H1 (cell line): ENCODE data around the gene ITSN1. TPM values are rescaled to one million over a fixed set of nuclear protein-coding genes. Genes with fewer than 3 reads are reported as not detected.

Experiments
- CTCF ChIA-PET: fragments of 300-600 bp; sonication (Branson Sonifier 250); formaldehyde crosslinking; loops from one replicate; lab custom pipeline; 2021; ENCODE audit not compliant: partially characterized antibody; lab: Charles Lee
- POLR2A ChIA-PET: fragments of 300-600 bp; sonication (Branson Sonifier 250); formaldehyde crosslinking; loops from one replicate; lab custom pipeline; 2021; ENCODE audit warnings: inconsistent platforms; ENCODE audit not compliant: partially characterized antibody; lab: Charles Lee
- DNase-seq, 2 experiments: peaks; one replicate each; pipeline versions ENCODE4 v3.0.0 to v3.0.0-alpha.2; 2010 to 2022; ENCODE audit warnings: low spot score in 2 of 2, low read depth in 1 of 2, mixed read lengths in 1 of 2
- FAIRE-seq: peaks from 2 replicates; lab custom pipeline; 2011; peaks lifted over from hg19 to GRCh38; lab: Jason Lieb, UNC
- H2AFZ ChIP-seq: 2 replicates; pipeline ENCODE4 v1.8.1; 2012; ENCODE audit warnings: low read length, inconsistent platforms
- H2AK5ac ChIP-seq: 2 replicates; pipeline ENCODE4 v1.6.1; 2013; ENCODE audit warnings: low read depth, low read length
- H2BK120ac ChIP-seq: replicated peaks from 2 replicates; pipeline ENCODE3; 2013; ENCODE audit warnings: low read depth, low read length, inconsistent platforms
- H2BK12ac ChIP-seq: 2 replicates; pipeline ENCODE4 v1.6.1; 2013; ENCODE audit warnings: low read depth, low read length
- H2BK15ac ChIP-seq: 2 replicates; pipeline ENCODE4 v1.6.1; 2013; ENCODE audit warnings: low read length
- H2BK20ac ChIP-seq: 2 replicates; pipeline ENCODE4 v1.6.1; 2013; ENCODE audit warnings: low read length
- H2BK5ac ChIP-seq: 2 replicates; pipeline ENCODE4 v1.6.1; 2013; ENCODE audit warnings: low read depth, low read length
- H3K14ac ChIP-seq: 2 replicates; pipeline ENCODE4 v1.6.1; 2013; ENCODE audit warnings: inconsistent platforms; ENCODE audit not compliant: insufficient read length
- H3K18ac ChIP-seq: 2 replicates; pipeline ENCODE4 v1.6.1; 2013; ENCODE audit warnings: low read length; ENCODE audit errors: extremely low read depth
- H3K23ac ChIP-seq: 2 replicates; pipeline ENCODE4 v1.6.1; 2013; ENCODE audit warnings: inconsistent platforms; ENCODE audit not compliant: insufficient read length
- H3K23me2 ChIP-seq: 2 replicates; pipeline ENCODE4 v1.6.1; 2013; ENCODE audit warnings: low read depth, low read length
- H3K27ac ChIP-seq: 2 replicates; pipeline ENCODE4 v1.6.1; 2011; ENCODE audit warnings: low read depth, low read length, inconsistent platforms
- H3K27me3 ChIP-seq, 4 experiments: replicated peaks in 1 of 4; 1 replicate in 1 of 4; 2 replicates in 3 of 4; pipeline versions ENCODE4 v1.6.1 to v1.8.1; 2011 to 2013; ENCODE audit warnings: low read length in 3 of 4, mild to moderate bottlenecking in 3 of 4, inconsistent platforms in 2 of 4, mixed read lengths in 2 of 4, moderate library complexity in 1 of 4; ENCODE audit not compliant: control insufficient read depth in 3 of 4, insufficient read depth in 3 of 4; ENCODE audit errors: extremely low read depth in 1 of 4
- H3K36me3 ChIP-seq, 4 experiments: 2 replicates each; pipeline versions ENCODE4 v1.6.1 to v1.8.1; 2011 to 2013; ENCODE audit warnings: mild to moderate bottlenecking in 4 of 4, low read length in 3 of 4, moderate library complexity in 2 of 4, control low read depth in 1 of 4, inconsistent platforms in 1 of 4; ENCODE audit not compliant: insufficient read depth in 4 of 4, control insufficient read depth in 2 of 4
- H3K4ac ChIP-seq: replicated peaks from 2 replicates; pipeline ENCODE3; 2013; ENCODE audit warnings: low read length, low read depth, mixed read lengths, inconsistent platforms; ENCODE audit not compliant: insufficient read length
- H3K4me1 ChIP-seq, 4 experiments: replicated peaks in 1 of 4; 1 replicate in 1 of 4; 2 replicates in 3 of 4; pipeline versions ENCODE4 v1.6.1 to v1.8.1; 2011 to 2013; ENCODE audit warnings: low read length in 3 of 4, inconsistent platforms in 2 of 4, mixed read lengths in 1 of 4; ENCODE audit not compliant: insufficient read depth in 4 of 4, control insufficient read depth in 3 of 4
- H3K4me2 ChIP-seq, 2 experiments: 2 replicates each; pipeline versions ENCODE4 v1.6.1 to v1.8.1; 2011 to 2013; ENCODE audit warnings: low read depth in 2 of 2, low read length in 2 of 2, control low read depth in 1 of 2, inconsistent platforms in 1 of 2, mild to moderate bottlenecking in 1 of 2; ENCODE audit not compliant: insufficient read depth in 1 of 2
- H3K4me3 ChIP-seq, 4 experiments: fragments of 200-600, 300-600 bp in 1 of 4; sonication (generic), shearing (Covaris generic), sonication (Bioruptor Twin) in 1 of 4; 2 replicates each; pipeline versions ENCODE4 v1.5.1 to v1.8.1; 2011 to 2016; ENCODE audit warnings: low read length in 4 of 4, low read depth in 3 of 4, control low read depth in 2 of 4, inconsistent platforms in 2 of 4, mild to moderate bottlenecking in 2 of 4, mixed read lengths in 1 of 4, moderate library complexity in 1 of 4; ENCODE audit not compliant: insufficient read depth in 2 of 4; ENCODE audit errors: extremely low read depth in 1 of 4
- H3K56ac ChIP-seq: replicated peaks from 2 replicates; pipeline ENCODE3; 2013; ENCODE audit warnings: low read depth, mild to moderate bottlenecking, mixed read lengths, low read length, inconsistent platforms; ENCODE audit not compliant: insufficient read length
- H3K79me1 ChIP-seq: 2 replicates; pipeline ENCODE4 v1.6.1; 2013; ENCODE audit warnings: low read depth, low read length, control low read depth
- H3K79me2 ChIP-seq, 2 experiments: 2 replicates each; pipeline versions ENCODE4 v1.6.1 to v1.8.1; 2012 to 2013; ENCODE audit warnings: low read length in 2 of 2, mild to moderate bottlenecking in 2 of 2, inconsistent platforms in 1 of 2; ENCODE audit not compliant: insufficient read depth in 2 of 2, control insufficient read depth in 1 of 2
- H3K9ac ChIP-seq, 4 experiments: replicated peaks in 1 of 4; 1 replicate in 1 of 4; 2 replicates in 3 of 4; pipeline versions ENCODE4 v1.6.1 to v1.8.1; 2011 to 2013; ENCODE audit warnings: low read depth in 3 of 4, low read length in 3 of 4, control low read depth in 2 of 4, mild to moderate bottlenecking in 2 of 4, moderate library complexity in 2 of 4, inconsistent platforms in 1 of 4; ENCODE audit errors: extremely low read depth in 1 of 4
- H3K9me3 ChIP-seq, 2 experiments: 2 replicates each; pipeline versions ENCODE4 v1.6.1 to v1.8.1; 2012 to 2013; ENCODE audit warnings: mild to moderate bottlenecking in 2 of 2, moderate library complexity in 2 of 2, control low read depth in 1 of 2, inconsistent platforms in 1 of 2, low read depth in 1 of 2, low read length in 1 of 2, mixed read lengths in 1 of 2; ENCODE audit not compliant: insufficient read depth in 2 of 2
- H4K20me1 ChIP-seq, 2 experiments: replicated peaks in 1 of 2; 2 replicates each; pipeline versions ENCODE3 to v1.8.1; 2011 to 2013; ENCODE audit warnings: inconsistent platforms in 2 of 2, low read length in 2 of 2, mild to moderate bottlenecking in 1 of 2; ENCODE audit not compliant: insufficient read depth in 2 of 2, control insufficient read depth in 1 of 2
- H4K5ac ChIP-seq: 2 replicates; pipeline ENCODE4 v1.6.1; 2013; ENCODE audit warnings: low read length, low read depth, mixed read lengths, inconsistent platforms; ENCODE audit not compliant: insufficient read length
- H4K8ac ChIP-seq: 2 replicates; pipeline ENCODE4 v1.8.0; 2013; ENCODE audit warnings: mild to moderate bottlenecking, moderate library complexity, low read length, inconsistent platforms; ENCODE audit not compliant: insufficient read depth; ENCODE audit errors: extremely low read depth
- H4K91ac ChIP-seq: replicated peaks from 2 replicates; pipeline ENCODE3; 2013; ENCODE audit warnings: low read length, mixed read lengths, inconsistent platforms; ENCODE audit not compliant: insufficient read length
- E2F6 ChIP-seq: IDR thresholded peaks from 2 replicates; pipeline ENCODE4 v1.6.1; 2012; ENCODE audit warnings: inconsistent platforms
- FOSL1 ChIP-seq: IDR thresholded peaks from 2 replicates; pipeline ENCODE4 v1.6.1; 2011; ENCODE audit warnings: mild to moderate bottlenecking, low read depth, low read length, moderate library complexity; ENCODE audit not compliant: insufficient read depth
- HDAC6 ChIP-seq: IDR thresholded peaks from one replicate; pipeline ENCODE4 v1.7.1; 2012; ENCODE audit warnings: low read depth, mild to moderate bottlenecking, inconsistent platforms, low read length, moderate library complexity
- KDM5A ChIP-seq: fragments of 200-600 bp; IDR thresholded peaks from 2 replicates; pipeline ENCODE4 v1.7.1; 2012; ENCODE audit warnings: mild to moderate bottlenecking, low read length, inconsistent platforms, mixed read lengths
- MAFK ChIP-seq: IDR thresholded peaks from 2 replicates; pipeline ENCODE4 v1.6.1; 2012; ENCODE audit warnings: low read depth, mild to moderate bottlenecking, improper control_type of control experiment, low read length
- POU5F1 ChIP-seq: IDR thresholded peaks from 2 replicates; pipeline ENCODE4 v1.6.1; 2011; ENCODE audit warnings: low read depth, mild to moderate bottlenecking, low read length, moderate library complexity
- TAF7 ChIP-seq: optimal IDR thresholded peaks from 2 replicates; pipeline ENCODE3; 2011; ENCODE audit warnings: low read depth, mild to moderate bottlenecking, inconsistent platforms, low read length, moderate library complexity, borderline replicate concordance
- WGBS, 2 experiments: shearing (Covaris generic) in 1 of 2; methylation state at CpG; one replicate each; pipeline versions ENCODE4 v1.1.6 to v1.1.7; 2013 to 2015; ENCODE audit warnings: low lambda C conversion rate in 2 of 2, mixed read lengths in 2 of 2, inconsistent platforms in 1 of 2, low coverage in 1 of 2, missing lambda C conversion rate in 1 of 2; ENCODE audit not compliant: insufficient replicate concordance in 2 of 2, insufficient coverage in 1 of 2, insufficient read length in 1 of 2; ENCODE audit errors: extremely low coverage in 1 of 2, missing lambda C conversion rate in 1 of 2; 5-methylcytosine and 5-hydroxymethylcytosine counted together
- polyA plus RNA-seq, 7 experiments: library from polyadenylated mRNA; depleted of rRNA in 3 of 7; stranded (reverse) in 5 of 7; unstranded in 2 of 7; fragments of >200 nt in 5 of 7; fragments of 200-250 nt in 2 of 7; gene quantifications; 1 replicate in 5 of 7; 2 replicates in 1 of 7; 4 replicates in 1 of 7; pipeline versions ENCODE4 v1.2.1 to v1.2.3, GENCODE V29; 2011 to 2013; ENCODE audit warnings: missing spikeins in 2 of 7, mixed read lengths in 2 of 7
- total RNA-seq: library from RNA; stranded (reverse); fragmentation: NEBNext Ultra II Directional; extraction: Animal tissue kit (Norgen Biotek cat#: 25700); gene quantifications from 2 replicates; pipeline ENCODE4 v1.2.1, GENCODE V29; 2021
- TF ChIP-seq, protein P1 (sequence below): IDR thresholded peaks from 2 replicates; pipeline ENCODE4 v1.6.1; 2012; ENCODE audit warnings: low read length, inconsistent platforms

Gene ITSN1
- total and polyA plus RNA-seq, 2 of the 8 experiments (the other 6 are each of a cell fraction or from before 2014, with no cell fraction given) = 60.8 to 78.1 TPM

- no peak overlapping the region for H3K18ac ChIP-seq
- TF ChIP-seq KDM5A (no peak), FOSL1 (no peak), E2F6 (no peak), POU5F1 (no peak), HDAC6 (no peak), TAF7 (no peak), MAFK (no peak)
- TF ChIP-seq, protein P1, sequence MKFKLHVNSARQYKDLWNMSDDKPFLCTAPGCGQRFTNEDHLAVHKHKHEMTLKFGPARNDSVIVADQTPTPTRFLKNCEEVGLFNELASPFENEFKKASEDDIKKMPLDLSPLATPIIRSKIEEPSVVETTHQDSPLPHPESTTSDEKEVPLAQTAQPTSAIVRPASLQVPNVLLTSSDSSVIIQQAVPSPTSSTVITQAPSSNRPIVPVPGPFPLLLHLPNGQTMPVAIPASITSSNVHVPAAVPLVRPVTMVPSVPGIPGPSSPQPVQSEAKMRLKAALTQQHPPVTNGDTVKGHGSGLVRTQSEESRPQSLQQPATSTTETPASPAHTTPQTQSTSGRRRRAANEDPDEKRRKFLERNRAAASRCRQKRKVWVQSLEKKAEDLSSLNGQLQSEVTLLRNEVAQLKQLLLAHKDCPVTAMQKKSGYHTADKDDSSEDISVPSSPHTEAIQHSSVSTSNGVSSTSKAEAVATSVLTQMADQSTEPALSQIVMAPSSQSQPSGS = no peak
- WGBS, 2 experiments = 95% methylated on average over 5 of the region's 5 CpGs; no CpG with 5 or more reads in 1 of the 2 experiments
- H2AFZ ChIP-seq = no peak overlapping the region
- H2BK15ac ChIP-seq = no peak overlapping the region
- peaks cover 4 to 26% (median 14%) of the 10 kb centered on the region in 4 experiments for H3K36me3 ChIP-seq
- no peak overlapping the region for H3K27ac ChIP-seq
- H4K20me1 ChIP-seq = peaks cover 0 to 1% of the 10 kb centered on the region in 2 experiments
- H2BK12ac ChIP-seq = no peak overlapping the region
- no peak overlapping the region for H2BK20ac ChIP-seq
- no peak overlapping the region for H4K5ac ChIP-seq
- no peak overlapping the region for H4K8ac ChIP-seq
- no peak for FAIRE-seq
- H4K91ac ChIP-seq = no peak overlapping the region
- H3K4me3 ChIP-seq = no peak overlapping the region
- no peak overlapping the region for H3K23ac ChIP-seq
- DNase-seq = no peak
- POLR2A ChIA-PET = interaction anchor here (0.8 kb wide), 1 partner anchor 10 kb away, joined by 3 read pairs; no protein-coding TSS in a partner anchor
- H2AK5ac ChIP-seq = no peak overlapping the region
- no peak overlapping the region for H3K4me2 ChIP-seq
- H3K9me3 ChIP-seq = no peaks in the 10 kb centered on the region
- no peak overlapping the region for H2BK120ac ChIP-seq
- CTCF ChIA-PET = interaction anchor here (1.0 to 1.6 kb wide), 3 partner anchors 9 to 90 kb away, joined by 3 read pairs; no protein-coding TSS in a partner anchor
- H3K4ac ChIP-seq = no peak overlapping the region
- H3K79me2 ChIP-seq = no peaks in the 10 kb centered on the region
- H3K79me1 ChIP-seq = no peaks in the 10 kb centered on the region
- no peak overlapping the region for H3K9ac ChIP-seq
- no peaks in the 10 kb centered on the region; a peak in 2 of 7 replicates for H3K4me1 ChIP-seq
- H2BK5ac ChIP-seq = no peak overlapping the region
- no peak overlapping the region for H3K56ac ChIP-seq
- H3K27me3 ChIP-seq = no peaks in the 10 kb centered on the region
- no peak overlapping the region for H3K14ac ChIP-seq
- no peaks in the 10 kb centered on the region; the same call in 1 of the 2 replicates for H3K23me2 ChIP-seq
Observed at GRCh38 chr21:33811167-33812010, 169.1 kb downstream of the ITSN1 start.
